Glutamatergic neuron (in vitro differentiated cells): ENCODE measurements around the gene SCAP. TPM values are rescaled to one million over a fixed set of nuclear protein-coding genes. Genes with fewer than 3 reads are reported as not detected.
"Not testable (repeated sequence)": the region's sequence is repeated elsewhere in the genome, so short reads cannot be mapped to it uniquely, and the experiment has no call there.

ENCODE experiments used
- DNase-seq: peaks from one replicate; pipeline ENCODE4 v3.0.0; 2022
- H3K27ac Mint-ChIP-seq: one replicate; pipeline ENCODE4 v1.8.0; 2020; ENCODE audit warnings: mild to moderate bottlenecking, mixed read lengths, inconsistent platforms; ENCODE audit not compliant: unreplicated experiment
- H3K27me3 Mint-ChIP-seq: one replicate; pipeline ENCODE4 v1.8.0; 2020; ENCODE audit warnings: mild to moderate bottlenecking, moderate library complexity, mixed read lengths, inconsistent platforms; ENCODE audit not compliant: unreplicated experiment
- H3K36me3 Mint-ChIP-seq: one replicate; pipeline ENCODE4 v1.8.0; 2020; ENCODE audit warnings: mild to moderate bottlenecking, mixed read lengths, inconsistent platforms; ENCODE audit not compliant: unreplicated experiment
- H3K4me1 Mint-ChIP-seq: one replicate; pipeline ENCODE4 v1.8.0; 2020; ENCODE audit warnings: mild to moderate bottlenecking, low read depth, mixed read lengths, inconsistent platforms; ENCODE audit not compliant: unreplicated experiment
- H3K4me3 Mint-ChIP-seq: one replicate; pipeline ENCODE4 v1.8.0; 2020; ENCODE audit warnings: mild to moderate bottlenecking, mixed read lengths, inconsistent platforms; ENCODE audit not compliant: unreplicated experiment
- H3K9me3 Mint-ChIP-seq: one replicate; pipeline ENCODE4 v1.8.0; 2020; ENCODE audit warnings: mild to moderate bottlenecking, moderate library complexity, mixed read lengths, inconsistent platforms; ENCODE audit not compliant: unreplicated experiment
- CTCF ChIP-seq: fragments of 200-600 bp; sonication (generic); IDR thresholded peaks from one replicate; pipeline ENCODE4 v1.5.0; 2021; ENCODE audit not compliant: partially characterized antibody, unreplicated experiment
- total RNA-seq: library from RNA; stranded (reverse); fragmentation: NEBNext Ultra II Directional; extraction: Animal tissue kit (Norgen Biotek cat#: 25700); gene quantifications from one replicate; pipeline ENCODE4 v1.2.1, GENCODE V29; 2021; ENCODE audit not compliant: unreplicated experiment

SCAP gene
- total RNA-seq, 1 donor from 2014 or later: 82.7 TPM

GRCh38 chr3:47485812-47486211 lies 10.1 kb upstream of the SCAP start:
- Mint-ChIP-seq H3K27me3 (peaks cover 4% of the 10 kb centered on the region), H3K36me3 (no peaks in the 10 kb centered on the region), H3K4me3 (no peak overlapping the region), H3K9me3 (peaks cover 4% of the 10 kb centered on the region), H3K4me1 (peaks cover 8% of the 10 kb centered on the region), H3K27ac (no peak overlapping the region)
- no peak for TF ChIP-seq CTCF
- no peak for DNase-seq

GRCh38 chr3:47482366-47482765 lies 6.6 kb upstream of the SCAP start:
- H3K9me3 Mint-ChIP-seq: peaks cover 5% of the 10 kb centered on the region
- DNase-seq: peak; percentile 23
- no peak overlapping the region for H3K4me3 Mint-ChIP-seq
- H3K4me1 Mint-ChIP-seq: peaks cover 7% of the 10 kb centered on the region
- H3K27me3 Mint-ChIP-seq: peaks cover 4% of the 10 kb centered on the region
- no peaks in the 10 kb centered on the region for H3K36me3 Mint-ChIP-seq
- peak overlapping the region; percentile 14 for H3K27ac Mint-ChIP-seq
- TF ChIP-seq CTCF: no peak

GRCh38 chr3:47481763-47482162 lies 6.0 kb upstream of the SCAP start:
- not testable (repeated sequence) for H3K36me3 Mint-ChIP-seq, H3K9me3 Mint-ChIP-seq, H3K4me1 Mint-ChIP-seq, H3K27ac Mint-ChIP-seq, H3K4me3 Mint-ChIP-seq, H3K27me3 Mint-ChIP-seq, DNase-seq

GRCh38 chr3:47480267-47480666 lies 4.5 kb upstream of the SCAP start:
- H3K36me3 Mint-ChIP-seq, H3K27me3 Mint-ChIP-seq, H3K27ac Mint-ChIP-seq, DNase-seq, H3K4me3 Mint-ChIP-seq, H3K9me3 Mint-ChIP-seq, H3K4me1 Mint-ChIP-seq: not testable (repeated sequence)

GRCh38 chr3:47479826-47480160 lies 4.1 kb upstream of the SCAP start:
- Mint-ChIP-seq H3K27ac (no peak overlapping the region), H3K36me3 (no peaks in the 10 kb centered on the region)
- no peak for DNase-seq

GRCh38 chr3:47478022-47478421 lies 2.3 kb upstream of the SCAP start:
- TF ChIP-seq CTCF: no peak
- no peak overlapping the region for H3K4me3 Mint-ChIP-seq
- no peak for DNase-seq
- peaks cover 6% of the 10 kb centered on the region for H3K9me3 Mint-ChIP-seq
- no peak overlapping the region for H3K27ac Mint-ChIP-seq
- peaks cover 14% of the 10 kb centered on the region for H3K4me1 Mint-ChIP-seq
- peaks cover 4% of the 10 kb centered on the region for H3K27me3 Mint-ChIP-seq
- no peaks in the 10 kb centered on the region for H3K36me3 Mint-ChIP-seq

More at GRCh38 chr3:47479826-47480160, 4.1 kb upstream of the SCAP start:
- Mint-ChIP-seq H3K27me3 (peaks cover 2% of the 10 kb centered on the region), H3K4me3 (no peak overlapping the region), H3K4me1 (peaks cover 12% of the 10 kb centered on the region), H3K9me3 (peaks cover 6% of the 10 kb centered on the region)
- no peak for TF ChIP-seq CTCF
